K562 (cell line): ENCODE data around the gene KLF18. TPM values are rescaled to one million over a fixed set of nuclear protein-coding genes. Genes with fewer than 3 reads are reported as not detected.

Experiments
- ATAC-seq: fragments of 200-7000 bp; cut with Tn5 transposase; 3 replicates; pipeline ENCODE4 v1.9.1; 2020; ENCODE audit warnings: moderate library complexity
- BruUV-seq: library from RNA; stranded (reverse); fragments of 400-500 nt; replicated peaks from 2 replicates; lab custom pipeline; 2021; lab: Mats Ljungman, UMichigan
- CTCF ChIA-PET: fragments of 300-600 bp; formaldehyde crosslinking; extraction: SDS; loops from one replicate; lab custom pipeline; 2021; ENCODE audit warnings: low intra/inter-chr PET ratio; lab: Yijun Ruan, JAX
- POLR2A ChIA-PET: fragments of 300-600, 350-650 bp; sonication (Branson Sonifier 250); formaldehyde crosslinking; extraction: SDS; loops from one replicate; lab custom pipeline; 2021; ENCODE audit warnings: antibody characterized with exemption, inconsistent platforms; lab: Yijun Ruan, JAX
- DNase-seq, 4 experiments: peaks; one replicate each; pipeline versions ENCODE4 v3.0.0 to v3.0.0-alpha.2; 2011 to 2018; ENCODE audit warnings: low spot score in 3 of 4, mixed read lengths in 3 of 4; ENCODE audit errors: extremely low read depth in 1 of 4
- FAIRE-seq: peaks from 2 replicates; lab custom pipeline; 2011; peaks lifted over from hg19 to GRCh38; lab: Jason Lieb, UNC
- H2AFZ ChIP-seq: 2 replicates; pipeline ENCODE4 v1.6.0; 2011; ENCODE audit warnings: low read depth, low read length, control low read depth, inconsistent platforms
- H3K27ac ChIP-seq: fragments of 200-600 bp; 3 replicates; pipeline ENCODE4 v1.8.0; 2011; ENCODE audit warnings: low read depth, mild to moderate bottlenecking, control low read depth, inconsistent platforms, low read length, moderate library complexity, mixed read lengths; ENCODE audit errors: extremely low read depth
- H3K27me3 ChIP-seq, 2 experiments: fragments of 300-600 bp in 1 of 2; 2 replicates in 1 of 2; 3 replicates in 1 of 2; pipeline versions ENCODE4 v1.6.0 to v1.8.0; 2011; ENCODE audit warnings: inconsistent platforms in 2 of 2, low read length in 2 of 2, mild to moderate bottlenecking in 1 of 2, mixed read lengths in 1 of 2, moderate library complexity in 1 of 2; ENCODE audit not compliant: control insufficient read depth in 2 of 2, insufficient read depth in 2 of 2
- H3K36me3 ChIP-seq: fragments of 300-600 bp; 3 replicates; pipeline ENCODE4 v1.8.0; 2011; ENCODE audit warnings: mild to moderate bottlenecking, low read length, inconsistent platforms; ENCODE audit not compliant: control insufficient read depth, insufficient read depth
- H3K4me1 ChIP-seq, 2 experiments: fragments of 200-600 bp in 1 of 2; replicated peaks in 1 of 2; 2 replicates in 1 of 2; 3 replicates in 1 of 2; pipeline versions ENCODE4 v1.5.1 to v1.8.0; 2011; ENCODE audit warnings: inconsistent platforms in 2 of 2, low read length in 2 of 2, mild to moderate bottlenecking in 1 of 2, mixed read lengths in 1 of 2, moderate library complexity in 1 of 2; ENCODE audit not compliant: control insufficient read depth in 2 of 2, insufficient read depth in 2 of 2
- H3K4me2 ChIP-seq: 2 replicates; pipeline ENCODE4 v1.6.1; 2011; ENCODE audit warnings: low read length, control low read depth, inconsistent platforms, mixed read lengths; ENCODE audit not compliant: insufficient read depth
- H3K4me3 ChIP-seq: fragments of 200-600 bp; sonication (generic), shearing (Covaris generic); 2 replicates; pipeline ENCODE4 v1.5.1; 2016; ENCODE audit warnings: control low read depth, inconsistent platforms
- H3K79me2 ChIP-seq: fragments of 200-600 bp; 3 replicates; pipeline ENCODE4 v1.8.0; 2011; ENCODE audit warnings: low read length, inconsistent platforms; ENCODE audit not compliant: control insufficient read depth, insufficient read depth
- H3K9ac ChIP-seq, 2 experiments: 2 replicates each; pipeline versions ENCODE4 v1.6.0 to v1.6.1; 2011; ENCODE audit warnings: low read depth in 2 of 2, low read length in 2 of 2, control low read depth in 1 of 2, inconsistent platforms in 1 of 2, mild to moderate bottlenecking in 1 of 2, mixed read lengths in 1 of 2; ENCODE audit not compliant: insufficient read depth in 1 of 2
- H3K9me1 ChIP-seq: one replicate; pipeline ENCODE4 v1.6.0; 2011; ENCODE audit warnings: inconsistent platforms, mild to moderate bottlenecking, low read length, moderate library complexity; ENCODE audit not compliant: control insufficient read depth, insufficient read depth
- H3K9me3 ChIP-seq: replicated peaks from 2 replicates; pipeline ENCODE4 v1.5.1; 2011; ENCODE audit warnings: low read depth, low read length, inconsistent platforms; ENCODE audit not compliant: control insufficient read depth, insufficient read depth
- H4K20me1 ChIP-seq: replicated peaks from 2 replicates; pipeline ENCODE4 v1.6.1; 2011; ENCODE audit warnings: low read length, inconsistent platforms, mixed read lengths; ENCODE audit not compliant: control insufficient read depth, insufficient read depth
- ARID2 ChIP-seq: fragments of 450-650 bp; IDR thresholded peaks from 2 replicates; pipeline ENCODE4 v1.6.1; 2017; ENCODE audit warnings: antibody characterized with exemption, mild to moderate bottlenecking
- EWSR1 ChIP-seq: fragments of 450-650 bp; IDR thresholded peaks from 2 replicates; pipeline ENCODE4 v1.6.1; 2018; ENCODE audit warnings: borderline replicate concordance, mild to moderate bottlenecking, low read depth, moderate library complexity; ENCODE audit not compliant: partially characterized antibody
- FOXJ2 ChIP-seq: fragments of 200-800 bp; sonication (Bioruptor generic); IDR thresholded peaks from 2 replicates; pipeline ENCODE4 v1.6.1; 2016; ENCODE audit warnings: missing genetic modification characterization, missing compliant biosample characterization
- RNF219 ChIP-seq: fragments of 250-450 bp; sonication (Bioruptor Pico); IDR thresholded peaks from 2 replicates; pipeline ENCODE4 v1.5.0; 2022; ENCODE audit warnings: mild to moderate bottlenecking
- SMARCE1 ChIP-seq: fragments of 450-650 bp; IDR thresholded peaks from 2 replicates; pipeline ENCODE4 v1.7.1; 2016; ENCODE audit warnings: mild to moderate bottlenecking
- TEAD4 ChIP-seq, 2 experiments: sonication (generic) in 1 of 2; formaldehyde crosslinking in 1 of 2; IDR thresholded peaks; 2 replicates each; pipeline versions ENCODE4 v1.6.1 to v1.8.0; 2012 to 2022; ENCODE audit warnings: borderline replicate concordance in 1 of 2, inconsistent platforms in 1 of 2, low read length in 1 of 2, mild to moderate bottlenecking in 1 of 2, missing genetic modification reagents in 1 of 2
- XRCC5 ChIP-seq: fragments of 200-400 bp; formaldehyde crosslinking; IDR thresholded peaks from 2 replicates; pipeline ENCODE4 v1.6.1; 2017; ENCODE audit warnings: low read depth, mild to moderate bottlenecking, low read length
- YBX1 ChIP-seq: fragments of 450-650 bp; IDR thresholded peaks from 2 replicates; pipeline ENCODE4 v1.7.1; 2016; ENCODE audit warnings: mild to moderate bottlenecking
- ZNF586 ChIP-seq: fragments of 450-650 bp; formaldehyde crosslinking; conservative IDR thresholded peaks from 2 replicates; pipeline ENCODE4 v1.4.0; 2020; ENCODE audit warnings: mild to moderate bottlenecking, moderate library complexity
- WGBS: fragments of 100-300 bp; shearing (Covaris generic); methylation state at CpG from one replicate; pipeline ENCODE4 v1.1.6; 2016; ENCODE audit warnings: low coverage, mixed read lengths; ENCODE audit not compliant: insufficient coverage; ENCODE audit errors: missing lambda C conversion rate; 5-methylcytosine and 5-hydroxymethylcytosine counted together
- in situ Hi-C: fragments of 300-500 bp; cut with MboI; formaldehyde crosslinking; loops from 4 replicates; pipeline ENCODE4 v1.15.0; 2018; ENCODE audit warnings: inconsistent platforms, mixed read lengths
- intact Hi-C: fragments of 100-400 bp; cut with micrococcal nuclease; formaldehyde crosslinking; loops from 2 replicates; pipeline ENCODE4 v1.14.2; 2022
- polyA plus RNA-seq, 8 experiments: library from polyadenylated mRNA; depleted of rRNA in 4 of 8; stranded (reverse) in 5 of 8; unstranded in 3 of 8; fragments of >200 nt; fragmentation: Nextera tagmentation in 2 of 8; fragmentation: Illumina TruSeq in 1 of 8; extraction: Ambion mirVana in 2 of 8; extraction: Trizol in 1 of 8; gene quantifications; 2 replicates each; pipeline versions ENCODE4 v1.2.1 to v1.2.3, GENCODE V29; 2011 to 2014; ENCODE audit warnings: inconsistent platforms in 1 of 8, missing spikeins in 1 of 8
- total RNA-seq, 7 experiments: library from RNA; depleted of rRNA in 6 of 7; stranded (reverse); fragments of >200 nt in 6 of 7; fragmentation: Illumina TruSeq in 2 of 7; extraction: Trizol in 2 of 7; gene quantifications; 2 replicates each; pipeline versions ENCODE4 v1.2.1 to v1.2.3, GENCODE V29; 2011 to 2021; ENCODE audit warnings: low replicate concordance in 1 of 7
- TF ChIP-seq, protein P1 (sequence below), 3 experiments: fragments of 200-800 bp in 1 of 3; fragments of 250-450 bp in 1 of 3; fragments of 450-650 bp in 1 of 3; sonication (Bioruptor Pico) in 1 of 3; sonication (Bioruptor generic) in 1 of 3; formaldehyde crosslinking in 1 of 3; IDR thresholded peaks; 2 replicates each; pipeline versions ENCODE4 v1.6.1 to v1.8.0; 2016 to 2022; ENCODE audit warnings: mild to moderate bottlenecking in 2 of 3, missing genetic modification characterization in 2 of 3, missing compliant biosample characterization in 1 of 3, moderate library complexity in 1 of 3

Gene KLF18
- total and polyA plus RNA-seq, 9 of the 15 experiments (the other 6 are each of a cell fraction or from before 2014, with no cell fraction given): not detected

- TF ChIP-seq, protein P1, sequence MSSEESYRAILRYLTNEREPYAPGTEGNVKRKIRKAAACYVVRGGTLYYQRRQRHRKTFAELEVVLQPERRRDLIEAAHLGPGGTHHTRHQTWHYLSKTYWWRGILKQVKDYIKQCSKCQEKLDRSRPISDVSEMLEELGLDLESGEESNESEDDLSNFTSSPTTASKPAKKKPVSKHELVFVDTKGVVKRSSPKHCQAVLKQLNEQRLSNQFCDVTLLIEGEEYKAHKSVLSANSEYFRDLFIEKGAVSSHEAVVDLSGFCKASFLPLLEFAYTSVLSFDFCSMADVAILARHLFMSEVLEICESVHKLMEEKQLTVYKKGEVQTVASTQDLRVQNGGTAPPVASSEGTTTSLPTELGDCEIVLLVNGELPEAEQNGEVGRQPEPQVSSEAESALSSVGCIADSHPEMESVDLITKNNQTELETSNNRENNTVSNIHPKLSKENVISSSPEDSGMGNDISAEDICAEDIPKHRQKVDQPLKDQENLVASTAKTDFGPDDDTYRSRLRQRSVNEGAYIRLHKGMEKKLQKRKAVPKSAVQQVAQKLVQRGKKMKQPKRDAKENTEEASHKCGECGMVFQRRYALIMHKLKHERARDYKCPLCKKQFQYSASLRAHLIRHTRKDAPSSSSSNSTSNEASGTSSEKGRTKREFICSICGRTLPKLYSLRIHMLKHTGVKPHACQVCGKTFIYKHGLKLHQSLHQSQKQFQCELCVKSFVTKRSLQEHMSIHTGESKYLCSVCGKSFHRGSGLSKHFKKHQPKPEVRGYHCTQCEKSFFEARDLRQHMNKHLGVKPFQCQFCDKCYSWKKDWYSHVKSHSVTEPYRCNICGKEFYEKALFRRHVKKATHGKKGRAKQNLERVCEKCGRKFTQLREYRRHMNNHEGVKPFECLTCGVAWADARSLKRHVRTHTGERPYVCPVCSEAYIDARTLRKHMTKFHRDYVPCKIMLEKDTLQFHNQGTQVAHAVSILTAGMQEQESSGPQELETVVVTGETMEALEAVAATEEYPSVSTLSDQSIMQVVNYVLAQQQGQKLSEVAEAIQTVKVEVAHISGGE (CRISPR knock-in tag; IDR thresholded peaks at IDR 0.05): no peak
- no peak for TF ChIP-seq EWSR1
Observed at GRCh38 chr1:44113095-44113609, 28.3 kb downstream of the KLF18 start (continued).

DNA sequence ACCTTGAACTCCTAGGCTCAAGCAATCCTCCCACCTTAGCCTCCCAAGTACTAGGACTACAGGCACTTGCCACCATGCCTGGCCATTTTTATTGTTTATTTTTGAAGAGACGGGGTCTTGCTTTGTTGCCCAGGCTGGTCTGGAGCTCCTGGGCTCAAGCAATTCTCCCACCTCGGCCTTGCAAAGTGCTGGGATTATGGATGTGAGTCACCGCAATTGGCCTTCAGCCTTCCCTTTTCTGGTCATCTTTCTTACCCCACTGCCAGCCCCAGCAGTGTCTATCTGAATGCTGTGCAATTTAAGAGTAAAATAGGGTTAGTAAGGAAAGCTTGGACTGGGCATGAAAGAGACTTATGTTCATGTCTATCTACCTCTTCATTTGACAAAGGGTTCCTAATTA, 28.9 kb downstream of the KLF18 start:
- Histone ChIP-seq H3K4me1 (no peaks in the 10 kb centered on the region), H3K9me3 (no peaks in the 10 kb centered on the region), H3K27ac (no peak overlapping the region), H3K4me2 (no peak overlapping the region), H2AFZ (no peak overlapping the region), H3K9me1 (no peaks in the 10 kb centered on the region), H3K4me3 (no peak overlapping the region), H3K36me3 (no peaks in the 10 kb centered on the region), H3K79me2 (no peaks in the 10 kb centered on the region), H3K27me3 (peaks cover 23 to 41% of the 10 kb centered on the region in 2 experiments; a peak in 4 of 5 replicates), H3K9ac (no peak overlapping the region), H4K20me1 (no peaks in the 10 kb centered on the region; the same call in 1 of the 2 replicates)
- POLR2A ChIA-PET: interaction anchor here (0.8 to 2.9 kb wide), 4 partner anchors 9 to 105 kb away, joined by 3 to 13 read pairs (median 4); no protein-coding TSS in a partner anchor
- no TSS peak for BruUV-seq
- ATAC-seq (no peak), DNase-seq (no peak), FAIRE-seq (no peak)
- in situ Hi-C loops: no loop called here
- WGBS: 0% methylated on average over 3 of the region's 3 CpGs
- CTCF ChIA-PET: no interaction called here
- TF ChIP-seq SMARCE1 (no peak), ZNF586 (CRISPR knock-in tag) (no peak), YBX1 (no peak), FOXJ2 (tag) (no peak), XRCC5 (no peak), RNF219 (CRISPR knock-in tag) (no peak), TEAD4 (IDR thresholded peaks at IDR 0.05; ENCODE audit: low read length) (no peak), TEAD4 (CRISPR knock-in tag; IDR thresholded peaks at IDR 0.05; ENCODE audit: borderline replicate concordance) (no peak), ARID2 (no peak)
- intact Hi-C loops: no loop called here
